ENCODE data around the gene BPIFB6.

Gene BPIFB6

DNA sequence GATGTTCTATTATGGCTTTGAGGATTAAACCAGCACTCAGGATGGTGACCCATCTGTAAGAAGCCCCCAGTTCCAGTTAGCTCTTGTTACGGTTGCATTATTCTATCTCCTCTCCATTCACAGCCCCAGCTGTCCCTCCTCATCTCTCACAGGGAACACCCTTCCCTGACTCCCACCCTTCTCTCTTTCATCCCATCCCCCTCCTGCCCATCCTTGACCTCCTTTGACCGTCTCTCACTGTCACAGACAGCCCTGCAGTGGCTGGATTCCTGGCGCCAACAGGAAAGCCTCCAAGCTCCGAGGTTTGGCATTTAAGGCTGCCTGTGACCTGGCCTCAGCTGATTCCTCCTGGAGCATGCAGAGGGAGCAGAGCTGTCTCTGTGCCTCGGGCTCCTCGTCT, 43.8 kb downstream of the BPIFB6 start:
- Histone ChIP-seq H3K27ac (ENCODE audit: insufficient read depth, low read depth, low read length, poor library complexity, severe bottlenecking) (no peak overlapping the region), H3K4me1 (ENCODE audit: control insufficient read depth, insufficient read depth, low read length) (no peaks in the 10 kb centered on the region), H3K9me3 (ENCODE audit: control insufficient read depth, low read length) (no peaks in the 10 kb centered on the region), H3K36me3 (ENCODE audit: control insufficient read depth, insufficient read depth, low read length) (no peaks in the 10 kb centered on the region), H3K27me3 (ENCODE audit: control insufficient read depth, insufficient read depth, low read length, poor library complexity, severe bottlenecking) (no peaks in the 10 kb centered on the region), H3K4me3 (ENCODE audit: insufficient read depth, low read depth, low read length) (no peak overlapping the region)
- 84 to 87% methylated on average over 6 of the region's 6 CpGs for WGBS, 2 experiments

DNA sequence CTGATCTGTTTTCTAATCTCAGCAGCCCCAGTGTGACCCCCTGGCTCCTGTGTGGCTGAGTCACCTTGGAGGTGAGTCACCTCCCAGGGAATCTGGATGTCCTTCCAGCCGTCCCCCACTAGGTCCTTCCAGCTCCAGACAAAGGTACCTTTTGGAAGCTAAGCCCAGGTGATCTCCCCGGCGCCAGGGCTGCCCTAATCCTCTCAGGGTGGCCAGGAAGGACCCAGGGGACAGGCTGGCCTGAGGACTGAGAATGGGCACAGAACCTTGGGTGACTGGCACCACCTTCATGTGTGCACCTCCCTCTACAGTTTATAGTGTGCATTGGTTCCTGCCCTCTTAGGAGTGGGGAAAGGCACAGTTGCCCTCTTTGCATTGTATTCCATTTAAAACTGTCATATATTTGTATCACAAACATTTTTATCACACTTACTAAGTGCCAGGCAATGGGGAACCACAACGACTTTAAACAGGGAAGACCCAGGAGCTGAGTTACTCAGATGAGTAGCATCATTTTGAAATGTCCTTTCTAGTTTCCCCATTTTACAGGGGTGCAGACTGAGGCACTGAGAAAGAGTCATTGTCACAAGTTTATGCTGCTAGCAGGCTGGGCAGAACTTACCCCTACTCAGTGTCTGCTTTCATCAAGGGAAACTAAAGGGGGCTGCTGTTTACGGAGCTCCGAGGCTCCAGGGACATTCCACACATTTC, 45.4 kb downstream of the BPIFB6 start:
- no peaks in the 10 kb centered on the region for H3K4me1 ChIP-seq (ENCODE audit: control insufficient read depth, insufficient read depth, low read length)
- H3K9me3 ChIP-seq (ENCODE audit: control insufficient read depth, low read length) = no peaks in the 10 kb centered on the region
- H3K27ac ChIP-seq (ENCODE audit: insufficient read depth, low read depth, low read length, poor library complexity, severe bottlenecking) = no peak overlapping the region
- no peaks in the 10 kb centered on the region for H3K36me3 ChIP-seq (ENCODE audit: control insufficient read depth, insufficient read depth, low read length)
- no peaks in the 10 kb centered on the region for H3K27me3 ChIP-seq (ENCODE audit: control insufficient read depth, insufficient read depth, low read length, poor library complexity, severe bottlenecking)
- WGBS, 2 experiments = 74 to 76% methylated on average over 6 of the region's 6 CpGs
- no peak overlapping the region for H3K4me3 ChIP-seq (ENCODE audit: insufficient read depth, low read depth, low read length)

DNA sequence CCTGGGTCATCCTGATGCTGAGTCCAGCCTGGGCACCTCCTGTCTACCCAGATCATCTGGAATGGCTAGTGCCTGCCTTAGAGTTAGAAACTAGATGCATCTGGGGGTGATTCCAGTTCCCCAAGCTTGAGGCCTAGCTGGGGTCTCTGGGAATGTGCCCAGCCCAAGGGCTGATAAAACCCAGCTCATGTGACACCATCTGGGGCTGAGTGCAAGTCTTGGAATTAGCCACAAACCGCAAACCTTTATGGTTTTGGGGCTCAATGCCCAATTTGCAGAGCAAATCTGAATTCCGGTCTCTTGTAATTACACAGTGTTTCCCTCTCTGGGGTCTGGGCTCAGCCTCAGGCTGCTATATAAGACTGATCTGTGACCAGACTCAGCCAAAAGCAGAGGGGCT, 47.8 kb downstream of the BPIFB6 start, which contains the start of gene BPIFB4:
BPIFB4 (plus strand) TSS at position 385 of the 400 bp plus-strand sequence. CDS start 1,884 bp downstream, outside the sequence.
- Histone ChIP-seq H3K27ac (ENCODE audit: insufficient read depth, low read depth, low read length, poor library complexity, severe bottlenecking) (no peak within 1 kb of the TSS), H3K27me3 (ENCODE audit: control insufficient read depth, insufficient read depth, low read length, poor library complexity, severe bottlenecking) (no peaks in the 10 kb centered on the region), H3K36me3 (ENCODE audit: control insufficient read depth, insufficient read depth, low read length) (no peaks in the 10 kb centered on the region), H3K4me1 (ENCODE audit: control insufficient read depth, insufficient read depth, low read length) (no peaks in the 10 kb centered on the region), H3K9me3 (ENCODE audit: control insufficient read depth, low read length) (no peaks in the 10 kb centered on the region), H3K4me3 (ENCODE audit: insufficient read depth, low read depth, low read length) (no peak within 1 kb of the TSS)
- WGBS, 2 experiments = 94% methylated on average over 2 of the region's 2 CpGs

DNA sequence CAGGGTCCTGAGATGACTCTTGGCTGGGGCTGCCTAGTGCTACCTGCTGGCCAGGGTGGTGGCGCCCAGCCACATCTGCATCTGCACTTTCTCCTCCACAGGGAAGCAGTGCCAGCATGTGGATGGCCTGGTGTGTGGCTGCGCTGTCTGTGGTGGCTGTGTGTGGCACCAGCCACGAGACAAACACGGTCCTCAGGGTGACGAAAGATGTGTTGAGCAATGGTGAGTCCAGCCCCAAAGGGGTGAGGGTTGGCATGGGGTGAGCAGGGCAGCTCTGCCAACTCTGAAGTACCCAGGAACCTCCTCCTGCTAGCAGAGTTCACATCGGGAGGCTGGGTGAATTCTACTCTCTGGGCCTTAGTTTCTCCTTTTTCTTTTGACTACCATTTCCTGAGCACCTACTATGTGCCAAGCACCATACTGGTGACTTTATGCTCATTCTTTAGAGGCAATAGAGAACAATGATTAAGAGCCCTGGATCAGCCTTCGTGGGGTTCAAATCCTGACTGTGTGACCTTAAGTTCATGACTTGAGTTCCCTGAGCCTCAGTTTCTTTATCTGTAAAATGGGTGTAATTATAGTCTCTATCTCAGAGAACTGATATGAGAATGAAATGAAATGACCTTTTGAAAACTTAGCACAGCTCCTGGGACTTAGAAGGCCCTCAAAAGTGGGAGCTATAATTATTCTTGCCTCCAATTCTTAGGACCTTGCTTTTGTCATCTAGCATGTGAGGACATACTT, 50.1 kb downstream of the BPIFB6 start:
- WGBS, 2 experiments = 86 to 94% methylated on average over 7 of the region's 7 CpGs
- H3K36me3 ChIP-seq (ENCODE audit: control insufficient read depth, insufficient read depth, low read length) = no peaks in the 10 kb centered on the region
- no peak overlapping the region for H3K27ac ChIP-seq (ENCODE audit: insufficient read depth, low read depth, low read length, poor library complexity, severe bottlenecking)
- no peaks in the 10 kb centered on the region for H3K9me3 ChIP-seq (ENCODE audit: control insufficient read depth, low read length)
- no peaks in the 10 kb centered on the region for H3K4me1 ChIP-seq (ENCODE audit: control insufficient read depth, insufficient read depth, low read length)
- no peaks in the 10 kb centered on the region for H3K27me3 ChIP-seq (ENCODE audit: control insufficient read depth, insufficient read depth, low read length, poor library complexity, severe bottlenecking)
- no peak overlapping the region for H3K4me3 ChIP-seq (ENCODE audit: insufficient read depth, low read depth, low read length)

DNA sequence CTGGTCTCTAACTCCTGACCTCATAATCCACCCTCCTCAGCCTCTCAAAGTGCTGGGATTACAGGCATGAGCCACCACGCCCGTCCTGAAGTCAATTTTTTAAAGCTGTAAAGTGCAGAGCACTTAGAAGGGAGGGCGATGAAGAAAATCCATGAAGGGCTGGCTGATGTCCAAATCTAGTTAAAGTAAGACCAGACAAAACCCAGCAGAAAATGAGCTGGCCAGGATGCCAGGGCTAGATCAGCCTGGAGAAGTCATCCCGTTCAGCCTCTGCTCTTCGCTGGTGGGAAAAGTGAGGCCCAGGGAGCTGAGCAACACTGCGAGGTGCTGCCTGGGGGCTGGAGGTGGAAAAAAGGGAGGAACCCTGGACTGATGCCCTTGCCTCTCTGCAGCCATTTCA, 51.1 kb downstream of the BPIFB6 start:
- Histone ChIP-seq H3K36me3 (ENCODE audit: control insufficient read depth, insufficient read depth, low read length) (no peaks in the 10 kb centered on the region), H3K9me3 (ENCODE audit: control insufficient read depth, low read length) (no peaks in the 10 kb centered on the region), H3K4me3 (ENCODE audit: insufficient read depth, low read depth, low read length) (no peak overlapping the region), H3K4me1 (ENCODE audit: control insufficient read depth, insufficient read depth, low read length) (no peaks in the 10 kb centered on the region), H3K27me3 (ENCODE audit: control insufficient read depth, insufficient read depth, low read length, poor library complexity, severe bottlenecking) (no peaks in the 10 kb centered on the region), H3K27ac (ENCODE audit: insufficient read depth, low read depth, low read length, poor library complexity, severe bottlenecking) (no peak overlapping the region)
- WGBS, 2 experiments = 90 to 91% methylated on average over 6 of the region's 6 CpGs

DNA sequence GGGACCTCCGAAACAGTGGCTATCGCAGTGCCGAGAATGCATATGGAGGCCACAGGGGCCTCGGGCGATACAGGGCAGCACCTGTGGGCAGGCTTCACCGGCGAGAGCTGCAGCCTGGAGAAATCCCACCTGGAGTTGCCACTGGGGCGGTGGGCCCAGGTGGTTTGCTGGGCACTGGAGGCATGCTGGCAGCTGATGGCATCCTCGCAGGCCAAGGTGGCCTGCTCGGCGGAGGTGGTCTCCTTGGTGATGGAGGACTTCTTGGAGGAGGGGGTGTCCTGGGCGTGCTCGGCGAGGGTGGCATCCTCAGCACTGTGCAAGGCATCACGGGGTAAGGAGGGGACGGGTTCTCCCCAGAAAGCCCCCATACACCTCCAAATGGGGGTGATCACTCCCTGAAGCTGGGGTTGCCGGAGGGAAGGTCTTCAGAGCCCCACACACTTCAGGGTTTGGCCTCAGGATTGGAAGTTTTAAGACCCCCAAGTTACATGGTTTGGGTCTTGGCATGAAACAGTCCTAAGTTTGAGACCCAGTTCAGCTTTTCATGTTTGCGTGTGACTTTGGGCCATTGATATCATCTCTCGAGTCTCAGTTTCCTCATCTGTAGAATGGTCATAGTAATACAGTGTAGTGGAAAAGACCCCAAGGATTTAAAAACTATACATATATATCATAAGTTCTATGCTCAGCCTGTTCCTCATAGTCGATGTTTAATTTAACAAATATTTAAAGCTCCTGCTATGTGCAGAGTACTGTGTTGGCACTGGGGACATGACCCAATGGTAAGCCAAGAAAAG, 52.3 kb downstream of the BPIFB6 start:
- Histone ChIP-seq H3K27ac (ENCODE audit: insufficient read depth, low read depth, low read length, poor library complexity, severe bottlenecking) (no peak overlapping the region), H3K36me3 (ENCODE audit: control insufficient read depth, insufficient read depth, low read length) (no peaks in the 10 kb centered on the region), H3K4me1 (ENCODE audit: control insufficient read depth, insufficient read depth, low read length) (no peaks in the 10 kb centered on the region), H3K27me3 (ENCODE audit: control insufficient read depth, insufficient read depth, low read length, poor library complexity, severe bottlenecking) (no peaks in the 10 kb centered on the region), H3K4me3 (ENCODE audit: insufficient read depth, low read depth, low read length) (no peak overlapping the region), H3K9me3 (ENCODE audit: control insufficient read depth, low read length) (no peaks in the 10 kb centered on the region)
- WGBS, 2 experiments = 91 to 94% methylated on average over 20 of the region's 20 CpGs

DNA sequence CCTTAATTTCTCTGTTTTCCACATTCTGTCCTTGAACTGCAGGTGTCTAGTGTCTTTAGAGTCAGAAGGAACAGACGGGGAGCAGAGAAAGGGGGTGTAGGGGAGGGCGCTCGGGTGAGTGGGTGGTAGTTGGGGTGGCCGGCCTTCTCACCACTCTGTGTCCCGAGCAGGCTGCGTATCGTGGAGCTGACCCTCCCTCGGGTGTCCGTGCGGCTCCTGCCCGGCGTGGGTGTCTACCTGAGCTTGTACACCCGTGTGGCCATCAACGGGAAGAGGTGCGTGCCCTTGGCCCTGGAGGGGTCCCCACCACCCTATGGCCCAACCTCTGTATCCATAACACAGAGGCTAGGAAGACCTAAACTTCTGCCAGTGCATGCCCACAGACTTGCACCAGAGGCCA, 53.3 kb downstream of the BPIFB6 start:
- Histone ChIP-seq H3K9me3 (ENCODE audit: control insufficient read depth, low read length) (no peaks in the 10 kb centered on the region), H3K4me1 (ENCODE audit: control insufficient read depth, insufficient read depth, low read length) (no peaks in the 10 kb centered on the region), H3K27ac (ENCODE audit: insufficient read depth, low read depth, low read length, poor library complexity, severe bottlenecking) (no peak overlapping the region), H3K4me3 (ENCODE audit: insufficient read depth, low read depth, low read length) (no peak overlapping the region), H3K27me3 (ENCODE audit: control insufficient read depth, insufficient read depth, low read length, poor library complexity, severe bottlenecking) (no peaks in the 10 kb centered on the region), H3K36me3 (ENCODE audit: control insufficient read depth, insufficient read depth, low read length) (no peaks in the 10 kb centered on the region)
- WGBS, 2 experiments = 94% methylated on average over 15 of the region's 15 CpGs

DNA sequence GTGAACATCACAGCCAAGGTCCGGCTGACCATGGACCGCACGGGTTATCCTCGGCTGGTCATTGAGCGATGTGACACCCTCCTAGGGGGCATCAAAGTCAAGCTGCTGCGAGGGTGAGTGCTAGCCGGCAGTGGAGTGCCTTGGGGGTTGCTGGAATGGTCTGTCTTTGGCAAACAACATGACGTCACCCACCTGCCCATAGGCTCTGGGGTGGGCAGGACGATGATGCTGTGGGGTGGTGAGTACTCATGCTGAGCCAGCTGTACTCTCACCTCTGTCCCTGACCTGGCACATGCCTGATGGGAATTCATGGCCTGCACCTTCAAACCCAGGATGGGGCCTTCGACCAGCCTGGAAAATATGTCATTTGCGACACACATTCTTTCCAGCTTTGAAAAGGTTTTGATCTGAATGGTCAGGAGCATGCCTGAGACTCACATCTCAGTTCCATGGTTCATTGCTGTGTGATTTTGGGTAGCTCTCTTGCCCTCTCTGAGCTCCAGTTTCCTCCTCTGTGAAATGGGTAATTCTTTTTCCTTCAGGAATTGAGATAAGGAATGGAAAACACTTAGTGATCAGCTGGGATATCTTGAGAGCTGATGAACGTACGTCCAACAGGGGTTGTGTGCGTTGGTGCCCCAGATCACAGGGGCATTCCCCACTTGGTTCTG, 54.7 kb downstream of the BPIFB6 start:
- H3K27me3 ChIP-seq (ENCODE audit: control insufficient read depth, insufficient read depth, low read length, poor library complexity, severe bottlenecking) = no peaks in the 10 kb centered on the region
- no peaks in the 10 kb centered on the region for H3K9me3 ChIP-seq (ENCODE audit: control insufficient read depth, low read length)
- H3K36me3 ChIP-seq (ENCODE audit: control insufficient read depth, insufficient read depth, low read length) = no peaks in the 10 kb centered on the region
- 90 to 92% methylated on average over 14 of the region's 14 CpGs for WGBS, 2 experiments
- no peaks in the 10 kb centered on the region for H3K4me1 ChIP-seq (ENCODE audit: control insufficient read depth, insufficient read depth, low read length)
- no peak overlapping the region for H3K4me3 ChIP-seq (ENCODE audit: insufficient read depth, low read depth, low read length)
- no peak overlapping the region for H3K27ac ChIP-seq (ENCODE audit: insufficient read depth, low read depth, low read length, poor library complexity, severe bottlenecking)

DNA sequence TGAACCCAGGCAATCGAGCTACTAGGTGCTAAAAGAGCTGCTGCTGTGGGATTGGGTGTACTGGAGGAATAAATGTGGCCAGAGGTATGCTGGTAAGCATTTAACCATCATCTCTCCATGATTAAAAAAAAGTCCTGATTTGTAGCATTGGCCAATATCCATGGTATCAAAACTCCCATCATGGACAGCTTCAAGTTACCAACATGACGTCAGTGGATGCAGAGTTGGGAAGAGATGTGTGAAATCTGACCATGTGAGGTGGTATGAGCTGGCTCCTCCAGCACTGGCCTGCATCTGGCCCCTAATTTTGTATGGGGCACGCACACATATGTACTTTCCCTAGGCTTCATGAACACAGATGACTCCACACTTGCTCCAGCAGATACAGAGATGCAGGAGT, 59.7 kb downstream of the BPIFB6 start:
- Histone ChIP-seq H3K27me3 (ENCODE audit: control insufficient read depth, insufficient read depth, low read length, poor library complexity, severe bottlenecking) (no peaks in the 10 kb centered on the region), H3K4me3 (ENCODE audit: insufficient read depth, low read depth, low read length) (no peak overlapping the region), H3K9me3 (ENCODE audit: control insufficient read depth, low read length) (no peaks in the 10 kb centered on the region), H3K4me1 (ENCODE audit: control insufficient read depth, insufficient read depth, low read length) (no peaks in the 10 kb centered on the region), H3K27ac (ENCODE audit: insufficient read depth, low read depth, low read length, poor library complexity, severe bottlenecking) (no peak overlapping the region), H3K36me3 (ENCODE audit: control insufficient read depth, insufficient read depth, low read length) (no peaks in the 10 kb centered on the region)
- 89 to 92% methylated on average over 3 of the region's 3 CpGs for WGBS, 2 experiments
